ENCODE data around the gene KCNH1.
"Not testable (repeated sequence)": the region's sequence is repeated elsewhere in the genome, so short reads cannot be mapped to it uniquely, and the experiment has no call there.

DNA sequence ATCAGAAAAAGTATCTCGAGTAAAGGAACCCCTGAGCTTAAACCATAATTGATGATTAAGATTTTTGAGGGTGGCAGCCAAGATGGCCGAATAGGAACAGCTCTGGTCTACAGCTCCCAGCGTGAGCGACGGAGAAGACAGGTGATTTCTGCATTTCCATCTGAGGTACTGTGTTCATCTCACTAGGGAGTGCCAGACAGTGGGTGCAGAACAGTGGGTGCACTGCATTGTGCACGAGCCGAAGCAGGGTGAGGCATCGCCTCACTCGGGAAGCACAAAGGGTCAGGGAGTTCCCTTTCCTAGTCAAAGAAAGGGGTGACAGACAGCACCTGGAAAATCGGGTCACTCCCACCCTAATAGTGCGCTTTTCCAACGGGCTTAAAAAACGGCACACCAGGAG is 138.0 kb downstream of the KCNH1 start:
- not testable (repeated sequence) for TF ChIP-seq CTCF, POLR2A, POLR2AphosphoS5 (IDR thresholded peaks at IDR 0.05)

All from prostate gland (tissue), 2 donors.